Measurements from ENCODE around the gene CTNNA2. TPM values are rescaled to one million over a fixed set of nuclear protein-coding genes. Genes with fewer than 3 reads are reported as not detected.

The CTNNA2 gene
- total RNA-seq, 1 experiment from 2014 or later = not detected

DNA sequence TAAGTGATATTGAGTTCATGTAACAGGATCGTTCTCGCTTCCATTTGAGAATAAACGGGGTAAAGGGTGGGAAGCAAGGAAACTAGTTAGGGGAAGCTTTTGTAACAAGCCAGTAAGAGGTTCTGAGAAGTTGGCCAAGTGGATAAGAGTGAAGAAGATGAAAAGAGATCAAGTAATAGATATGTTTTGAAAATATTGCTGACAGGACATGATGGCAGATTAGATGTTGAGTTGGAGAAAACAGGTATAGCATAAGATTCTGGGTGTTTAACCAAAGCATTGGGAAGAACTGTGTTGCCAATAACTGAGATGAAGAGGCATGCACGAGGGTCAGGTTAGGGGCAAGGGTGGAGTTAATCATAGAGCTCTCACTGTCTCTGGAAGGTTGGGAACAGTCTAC is 1121.7 kb downstream of the CTNNA2 start:
- H3K36me3 ChIP-seq (ENCODE audit: low read depth) = no peaks in the 10 kb centered on the region
- H3K27me3 ChIP-seq (ENCODE audit: insufficient read depth, low read depth) = no peaks in the 10 kb centered on the region
- no peak for TF ChIP-seq EZH2 (IDR thresholded peaks at IDR 0.05; ENCODE audit: low read depth)
- TF ChIP-seq, protein P1, sequence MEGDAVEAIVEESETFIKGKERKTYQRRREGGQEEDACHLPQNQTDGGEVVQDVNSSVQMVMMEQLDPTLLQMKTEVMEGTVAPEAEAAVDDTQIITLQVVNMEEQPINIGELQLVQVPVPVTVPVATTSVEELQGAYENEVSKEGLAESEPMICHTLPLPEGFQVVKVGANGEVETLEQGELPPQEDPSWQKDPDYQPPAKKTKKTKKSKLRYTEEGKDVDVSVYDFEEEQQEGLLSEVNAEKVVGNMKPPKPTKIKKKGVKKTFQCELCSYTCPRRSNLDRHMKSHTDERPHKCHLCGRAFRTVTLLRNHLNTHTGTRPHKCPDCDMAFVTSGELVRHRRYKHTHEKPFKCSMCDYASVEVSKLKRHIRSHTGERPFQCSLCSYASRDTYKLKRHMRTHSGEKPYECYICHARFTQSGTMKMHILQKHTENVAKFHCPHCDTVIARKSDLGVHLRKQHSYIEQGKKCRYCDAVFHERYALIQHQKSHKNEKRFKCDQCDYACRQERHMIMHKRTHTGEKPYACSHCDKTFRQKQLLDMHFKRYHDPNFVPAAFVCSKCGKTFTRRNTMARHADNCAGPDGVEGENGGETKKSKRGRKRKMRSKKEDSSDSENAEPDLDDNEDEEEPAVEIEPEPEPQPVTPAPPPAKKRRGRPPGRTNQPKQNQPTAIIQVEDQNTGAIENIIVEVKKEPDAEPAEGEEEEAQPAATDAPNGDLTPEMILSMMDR (conservative IDR thresholded peaks at IDR 0.05) = no peak
- no TSS peak for BruUV-seq (replicated peaks)
- CTCF ChIA-PET = no interaction called here
- H3K9me2 ChIP-seq (ENCODE audit: insufficient read depth) = no peaks in the 10 kb centered on the region
- DNase-seq = no peak
- H2AFZ ChIP-seq = no peak overlapping the region
- no peak overlapping the region for H3K4me2 ChIP-seq
- no peak overlapping the region for H3K4me3 ChIP-seq
- H3K79me2 ChIP-seq (ENCODE audit: low read depth) = no peaks in the 10 kb centered on the region
- no peaks in the 10 kb centered on the region for H3K4me1 ChIP-seq (replicated peaks; ENCODE audit: insufficient read depth)
- intact Hi-C loops (cut with micrococcal nuclease; ENCODE audit: unreplicated experiment) = no loop called here
- no peaks in the 10 kb centered on the region for H3F3A ChIP-seq (ENCODE audit: insufficient read depth, low read depth)
- POLR2A ChIA-PET (ENCODE audit: unreplicated experiment) = no interaction called here
- H3K27ac ChIP-seq = no peak overlapping the region
- H3K9me3 ChIP-seq (ENCODE audit: insufficient read depth, low read depth) = no peaks in the 10 kb centered on the region
- H4K20me1 ChIP-seq (ENCODE audit: insufficient read depth) = no peaks in the 10 kb centered on the region

DNA sequence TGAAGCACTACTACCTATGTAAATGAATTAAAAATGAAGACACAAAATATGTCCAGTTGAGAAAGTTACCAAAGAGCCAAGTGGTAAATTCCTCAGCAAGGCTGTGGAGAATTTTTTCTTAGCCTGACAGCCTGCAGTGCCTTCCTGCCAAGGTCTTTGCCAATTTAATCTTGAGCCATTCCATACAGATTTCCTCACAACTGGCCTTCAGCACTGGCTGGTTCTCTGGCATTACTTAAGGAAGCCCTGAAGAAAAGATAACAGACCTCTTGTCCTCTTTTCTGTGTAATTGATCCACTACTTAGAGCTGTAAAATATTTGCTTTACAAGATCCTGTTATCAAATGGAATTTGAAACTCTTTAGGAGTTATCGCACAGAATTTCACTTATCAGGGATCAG is 1125.9 kb downstream of the CTNNA2 start:
- Histone ChIP-seq H3F3A (ENCODE audit: insufficient read depth, low read depth) (no peaks in the 10 kb centered on the region), H3K9me2 (ENCODE audit: insufficient read depth) (no peaks in the 10 kb centered on the region), H3K4me1 (replicated peaks; ENCODE audit: insufficient read depth) (no peaks in the 10 kb centered on the region), H3K4me3 (no peak overlapping the region), H4K20me1 (ENCODE audit: insufficient read depth) (no peaks in the 10 kb centered on the region), H3K27me3 (ENCODE audit: insufficient read depth, low read depth) (no peaks in the 10 kb centered on the region), H2AFZ (no peak overlapping the region), H3K4me2 (no peak overlapping the region), H3K79me2 (ENCODE audit: low read depth) (no peaks in the 10 kb centered on the region), H3K9me3 (ENCODE audit: insufficient read depth, low read depth) (no peaks in the 10 kb centered on the region), H3K27ac (no peak overlapping the region), H3K36me3 (ENCODE audit: low read depth) (no peaks in the 10 kb centered on the region)
- intact Hi-C loops (cut with micrococcal nuclease; ENCODE audit: unreplicated experiment) = no loop called here
- no peak for DNase-seq
- TF ChIP-seq, protein P1 (conservative IDR thresholded peaks at IDR 0.05) = no peak
- TF ChIP-seq EZH2 (IDR thresholded peaks at IDR 0.05; ENCODE audit: low read depth) = no peak
- BruUV-seq (replicated peaks) = no TSS peak
- ChIA-PET CTCF (no interaction called here), POLR2A (ENCODE audit: unreplicated experiment) (no interaction called here)

DNA sequence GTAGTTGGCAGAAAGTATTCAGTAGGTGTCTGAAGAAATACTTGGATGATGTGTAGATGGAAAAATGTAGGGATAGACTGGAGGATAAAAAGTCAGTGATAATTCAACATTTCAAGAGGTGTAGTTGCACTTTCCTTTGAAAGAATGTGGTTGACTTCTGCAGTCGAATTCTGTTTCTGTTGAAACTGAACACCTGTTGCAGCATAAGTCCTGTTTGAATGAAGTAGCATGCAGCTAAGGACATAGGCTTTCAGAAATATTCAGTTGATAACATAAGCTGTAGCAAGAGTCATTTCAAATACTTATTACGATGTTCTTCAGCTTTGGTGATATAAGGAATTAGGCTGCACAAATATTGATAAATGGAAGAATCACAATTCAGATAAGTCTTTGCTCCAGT is 1129.6 kb downstream of the CTNNA2 start:
- DNase-seq = no peak
- Histone ChIP-seq H3K4me3 (no peak overlapping the region), H3K27me3 (ENCODE audit: insufficient read depth, low read depth) (no peaks in the 10 kb centered on the region), H3K79me2 (ENCODE audit: low read depth) (no peaks in the 10 kb centered on the region), H3K9me2 (ENCODE audit: insufficient read depth) (no peaks in the 10 kb centered on the region), H2AFZ (no peak overlapping the region), H3K36me3 (ENCODE audit: low read depth) (no peaks in the 10 kb centered on the region), H3K4me2 (no peak overlapping the region), H3K27ac (no peak overlapping the region), H3K4me1 (replicated peaks; ENCODE audit: insufficient read depth) (no peaks in the 10 kb centered on the region), H3F3A (ENCODE audit: insufficient read depth, low read depth) (no peaks in the 10 kb centered on the region), H4K20me1 (ENCODE audit: insufficient read depth) (no peaks in the 10 kb centered on the region), H3K9me3 (ENCODE audit: insufficient read depth, low read depth) (no peaks in the 10 kb centered on the region)
- POLR2A ChIA-PET (ENCODE audit: unreplicated experiment) = no interaction called here
- CTCF ChIA-PET = no interaction called here
- intact Hi-C loops (cut with micrococcal nuclease; ENCODE audit: unreplicated experiment) = no loop called here
- BruUV-seq (replicated peaks) = no TSS peak
- TF ChIP-seq, protein P1 (conservative IDR thresholded peaks at IDR 0.05) = no peak
- no peak for TF ChIP-seq EZH2 (IDR thresholded peaks at IDR 0.05; ENCODE audit: low read depth)

Data from PC-9 (cell line).